ENCODE results near the gene CYP19A1. TPM values are rescaled to one million over a fixed set of nuclear protein-coding genes. Genes with fewer than 3 reads are reported as not detected.

CYP19A1 gene
- polyA plus RNA-seq, 2 donors, result 0.05 TPM; not detected in 1

GRCh38 chr15:51160484-51160883 is 177.9 kb downstream of the CYP19A1 start:
- Histone ChIP-seq H3K4me3 (ENCODE audit: low read depth in 1 of 2, low read length in 2 of 2) (no peak overlapping the region), H3K4me1 (ENCODE audit: control insufficient read depth in 2 of 2, insufficient read depth in 2 of 2, low read length in 1 of 2) (no peaks in the 10 kb centered on the region), H3K36me3 (ENCODE audit: control insufficient read depth in 2 of 2, insufficient read depth in 2 of 2, low read length in 1 of 2) (no peaks in the 10 kb centered on the region), H3K27ac (ENCODE audit: low read depth in 2 of 2, low read length in 1 of 2) (no peak overlapping the region), H3K9me3 (ENCODE audit: control insufficient read depth in 2 of 2, insufficient read depth in 1 of 2, low read depth in 1 of 2, low read length in 1 of 2) (no peaks in the 10 kb centered on the region), H3K27me3 (ENCODE audit: control insufficient read depth in 1 of 2, insufficient read depth in 2 of 2, low read length in 2 of 2) (no peaks in the 10 kb centered on the region)
- WGBS, 2 donors, result 61 to 68% methylated on average over 7 of the region's 7 CpGs

Other genes with a start within 250 kb of the CYP19A1 start
- gene TNFAIP8L3, start 243.7 kb downstream of the CYP19A1 start, polyA plus RNA-seq, result 1 to 10 TPM; 9.0 to 9.3 TPM
- gene GLDN, start 3.1 kb upstream of the CYP19A1 start, polyA plus RNA-seq, result under 1 TPM; 0.29 to 0.41 TPM

Measured in esophagus (tissue), 2 donors.